Measurements from ENCODE around the gene MTMR3. TPM values are rescaled to one million over a fixed set of nuclear protein-coding genes. Genes with fewer than 3 reads are reported as not detected.

MTMR3 gene
- total RNA-seq, 1 experiment from 2014 or later = 27.0 TPM

DNA sequence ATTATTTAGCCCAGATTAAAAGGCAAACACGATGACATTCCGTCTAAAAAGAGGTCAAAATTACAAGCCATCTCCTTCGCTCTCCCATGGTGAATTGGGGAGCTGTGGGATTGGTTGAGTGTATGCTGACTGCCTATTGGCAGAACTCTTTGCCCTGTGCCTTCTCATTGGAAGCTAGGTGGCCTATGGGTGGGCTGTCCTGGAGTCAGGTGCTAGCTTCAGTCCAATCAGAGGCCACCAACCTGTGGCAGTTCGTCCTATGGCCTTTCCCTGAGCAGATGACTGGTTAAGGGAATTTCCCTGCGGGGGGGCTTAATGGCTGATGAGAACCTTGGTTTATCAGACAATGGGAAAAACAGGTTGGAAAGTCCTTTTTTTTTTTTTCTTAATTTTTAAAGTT lies 3.2 kb upstream of the MTMR3 start:
- Histone ChIP-seq H4K20me1 (ENCODE audit: insufficient read depth) (no peaks in the 10 kb centered on the region), H3K4me3 (replicated peaks in 1 of 2; ENCODE audit: low read depth in 1 of 2, low read length in 2 of 2) (no peak overlapping the region), H3K27ac (ENCODE audit: low read depth, low read length) (no peak overlapping the region), H3K36me3 (ENCODE audit: control insufficient read depth in 1 of 2, insufficient read depth in 2 of 2, low read length in 2 of 2) (no peaks in the 10 kb centered on the region), H3K9ac (ENCODE audit: low read length) (no peak overlapping the region), H3K4me1 (ENCODE audit: control insufficient read depth in 1 of 2, insufficient read depth in 2 of 2, low read length in 2 of 2) (peaks cover 4 to 12% of the 10 kb centered on the region in 2 experiments; a peak in 2 of 4 replicates), H2AFZ (ENCODE audit: low read depth, low read length, poor library complexity, severe bottlenecking) (peak overlapping the region; percentile 38), H3K27me3 (ENCODE audit: insufficient read depth, low read length) (no peaks in the 10 kb centered on the region), H3K9me2 (ENCODE audit: insufficient read depth) (no peaks in the 10 kb centered on the region), H3K79me2 (ENCODE audit: insufficient read depth, low read length) (peaks cover 15% of the 10 kb centered on the region), H3K9me3 (ENCODE audit: control insufficient read depth in 1 of 2, insufficient read depth in 1 of 2, low read depth in 1 of 2, low read length in 2 of 2) (no peaks in the 10 kb centered on the region), H3K4me2 (ENCODE audit: low read length) (no peak overlapping the region)
- ChIA-PET RAD21 (ENCODE audit: low non-redundant PET in 1 of 2, low total read pairs in 2 of 2, uncharacterized antibody in 2 of 2, unreplicated experiment in 2 of 2) (no interaction called here), CTCF (interaction anchor here (0.7 kb wide), 1 partner anchor 126 kb away, joined by 3 read pairs; no protein-coding TSS in a partner anchor), POLR2A (no interaction called here)
- ATAC-seq (0 out of 2 replicates have a peak, but pooled peaks have one; percentile 18), DNase-seq (ENCODE audit: low read depth, low spot score) (peak; percentile 10)
- TF ChIP-seq ELF1 (IDR thresholded peaks at IDR 0.05; ENCODE audit: borderline replicate concordance, low read depth) (no peak), CEBPB (IDR thresholded peaks at IDR 0.05; ENCODE audit: low read depth) (no peak), CBX3 (IDR thresholded peaks at IDR 0.05; ENCODE audit: low read depth) (no peak), SRF (IDR thresholded peaks at IDR 0.05; ENCODE audit: low read depth) (no peak), JUND (IDR thresholded peaks at IDR 0.05) (no peak), YY1 (IDR thresholded peaks at IDR 0.05; ENCODE audit: extremely low read depth, insufficient replicate concordance, low read depth, low read length) (no peak), EZH2phosphoT487 (IDR thresholded peaks at IDR 0.05; ENCODE audit: borderline replicate concordance) (no peak)
- TF ChIP-seq, protein P1, sequence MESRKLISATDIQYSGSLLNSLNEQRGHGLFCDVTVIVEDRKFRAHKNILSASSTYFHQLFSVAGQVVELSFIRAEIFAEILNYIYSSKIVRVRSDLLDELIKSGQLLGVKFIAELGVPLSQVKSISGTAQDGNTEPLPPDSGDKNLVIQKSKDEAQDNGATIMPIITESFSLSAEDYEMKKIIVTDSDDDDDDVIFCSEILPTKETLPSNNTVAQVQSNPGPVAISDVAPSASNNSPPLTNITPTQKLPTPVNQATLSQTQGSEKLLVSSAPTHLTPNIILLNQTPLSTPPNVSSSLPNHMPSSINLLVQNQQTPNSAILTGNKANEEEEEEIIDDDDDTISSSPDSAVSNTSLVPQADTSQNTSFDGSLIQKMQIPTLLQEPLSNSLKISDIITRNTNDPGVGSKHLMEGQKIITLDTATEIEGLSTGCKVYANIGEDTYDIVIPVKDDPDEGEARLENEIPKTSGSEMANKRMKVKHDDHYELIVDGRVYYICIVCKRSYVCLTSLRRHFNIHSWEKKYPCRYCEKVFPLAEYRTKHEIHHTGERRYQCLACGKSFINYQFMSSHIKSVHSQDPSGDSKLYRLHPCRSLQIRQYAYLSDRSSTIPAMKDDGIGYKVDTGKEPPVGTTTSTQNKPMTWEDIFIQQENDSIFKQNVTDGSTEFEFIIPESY (IDR thresholded peaks at IDR 0.05; ENCODE audit: extremely low read depth, insufficient replicate concordance, low read length) = no peak
- TF ChIP-seq, protein P2, sequence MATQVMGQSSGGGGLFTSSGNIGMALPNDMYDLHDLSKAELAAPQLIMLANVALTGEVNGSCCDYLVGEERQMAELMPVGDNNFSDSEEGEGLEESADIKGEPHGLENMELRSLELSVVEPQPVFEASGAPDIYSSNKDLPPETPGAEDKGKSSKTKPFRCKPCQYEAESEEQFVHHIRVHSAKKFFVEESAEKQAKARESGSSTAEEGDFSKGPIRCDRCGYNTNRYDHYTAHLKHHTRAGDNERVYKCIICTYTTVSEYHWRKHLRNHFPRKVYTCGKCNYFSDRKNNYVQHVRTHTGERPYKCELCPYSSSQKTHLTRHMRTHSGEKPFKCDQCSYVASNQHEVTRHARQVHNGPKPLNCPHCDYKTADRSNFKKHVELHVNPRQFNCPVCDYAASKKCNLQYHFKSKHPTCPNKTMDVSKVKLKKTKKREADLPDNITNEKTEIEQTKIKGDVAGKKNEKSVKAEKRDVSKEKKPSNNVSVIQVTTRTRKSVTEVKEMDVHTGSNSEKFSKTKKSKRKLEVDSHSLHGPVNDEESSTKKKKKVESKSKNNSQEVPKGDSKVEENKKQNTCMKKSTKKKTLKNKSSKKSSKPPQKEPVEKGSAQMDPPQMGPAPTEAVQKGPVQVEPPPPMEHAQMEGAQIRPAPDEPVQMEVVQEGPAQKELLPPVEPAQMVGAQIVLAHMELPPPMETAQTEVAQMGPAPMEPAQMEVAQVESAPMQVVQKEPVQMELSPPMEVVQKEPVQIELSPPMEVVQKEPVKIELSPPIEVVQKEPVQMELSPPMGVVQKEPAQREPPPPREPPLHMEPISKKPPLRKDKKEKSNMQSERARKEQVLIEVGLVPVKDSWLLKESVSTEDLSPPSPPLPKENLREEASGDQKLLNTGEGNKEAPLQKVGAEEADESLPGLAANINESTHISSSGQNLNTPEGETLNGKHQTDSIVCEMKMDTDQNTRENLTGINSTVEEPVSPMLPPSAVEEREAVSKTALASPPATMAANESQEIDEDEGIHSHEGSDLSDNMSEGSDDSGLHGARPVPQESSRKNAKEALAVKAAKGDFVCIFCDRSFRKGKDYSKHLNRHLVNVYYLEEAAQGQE (IDR thresholded peaks at IDR 0.05; ENCODE audit: low read depth) = no peak
- BruUV-seq (replicated peaks) = no TSS peak
- intact Hi-C loops (cut with micrococcal nuclease) = no loop called here

Data from HCT116 (cell line).